Memory B cell (primary cell): ENCODE results near the gene RBM4B.

Source experiments
- ATAC-seq: fragments of 150-1000 bp; cut with Tn5 transposase; 2 replicates; pipeline ENCODE4 v1.10.0; 2021; ENCODE audit warnings: low read depth, mild to moderate bottlenecking, moderate library complexity
- DNase-seq, 2 donors: peaks; one replicate each; pipeline ENCODE4 v3.0.0; 2022; ENCODE audit warnings: low spot score in 2 of 2
- H3K27ac Mint-ChIP-seq: one replicate; pipeline ENCODE4 v1.8.0; 2022; ENCODE audit warnings: mild to moderate bottlenecking, moderate library complexity, mixed read lengths
- H3K27me3 Mint-ChIP-seq: one replicate; pipeline ENCODE4 v1.8.0; 2022; ENCODE audit warnings: mixed read lengths
- H3K36me3 Mint-ChIP-seq: one replicate; pipeline ENCODE4 v1.8.0; 2022; ENCODE audit warnings: mild to moderate bottlenecking, mixed read lengths
- H3K4me1 Mint-ChIP-seq: one replicate; pipeline ENCODE4 v1.8.0; 2022; ENCODE audit warnings: mixed read lengths
- H3K4me3 Mint-ChIP-seq: one replicate; pipeline ENCODE4 v1.8.0; 2022; ENCODE audit warnings: mild to moderate bottlenecking, moderate library complexity, mixed read lengths
- H3K9me3 Mint-ChIP-seq: one replicate; pipeline ENCODE4 v1.8.0; 2022; ENCODE audit warnings: mixed read lengths

The RBM4B gene

GRCh38 chr11:66629356-66629755, 48.3 kb downstream of the RBM4B start:
- Mint-ChIP-seq H3K9me3 (no peaks in the 10 kb centered on the region), H3K27me3 (no peaks in the 10 kb centered on the region), H3K27ac (peak overlapping the region; percentile 51), H3K36me3 (peaks cover 24% of the 10 kb centered on the region), H3K4me1 (peaks cover 32% of the 10 kb centered on the region), H3K4me3 (no peak overlapping the region)
- no peak for ATAC-seq
- no peak for DNase-seq

- DNase-seq (no peak), ATAC-seq (no peak)
- H3K27ac Mint-ChIP-seq: peak overlapping the region; percentile 51
- H3K36me3 Mint-ChIP-seq: peaks cover 34% of the 10 kb centered on the region
- peaks cover 41% of the 10 kb centered on the region for H3K4me1 Mint-ChIP-seq
- H3K27me3 Mint-ChIP-seq: no peaks in the 10 kb centered on the region
- no peaks in the 10 kb centered on the region for H3K9me3 Mint-ChIP-seq
- H3K4me3 Mint-ChIP-seq: no peak overlapping the region
Measured at GRCh38 chr11:66628061-66628603, 49.6 kb downstream of the RBM4B start.

- ATAC-seq: no peak
- peaks cover 45% of the 10 kb centered on the region for H3K4me1 Mint-ChIP-seq
- H3K4me3 Mint-ChIP-seq: no peak overlapping the region
- peaks cover 36% of the 10 kb centered on the region for H3K36me3 Mint-ChIP-seq
- no peaks in the 10 kb centered on the region for H3K9me3 Mint-ChIP-seq
- H3K27me3 Mint-ChIP-seq: no peaks in the 10 kb centered on the region
- H3K27ac Mint-ChIP-seq: no peak overlapping the region
- DNase-seq: no peak
Measured at GRCh38 chr11:66626926-66627325, 50.8 kb downstream of the RBM4B start.

GRCh38 chr11:66626382-66626781, 51.3 kb downstream of the RBM4B start:
- DNase-seq: no peak
- no peak overlapping the region for H3K27ac Mint-ChIP-seq
- peaks cover 36% of the 10 kb centered on the region for H3K36me3 Mint-ChIP-seq
- ATAC-seq: no peak
- no peaks in the 10 kb centered on the region for H3K9me3 Mint-ChIP-seq
- H3K4me3 Mint-ChIP-seq: no peak overlapping the region
- no peaks in the 10 kb centered on the region for H3K27me3 Mint-ChIP-seq
- peaks cover 46% of the 10 kb centered on the region for H3K4me1 Mint-ChIP-seq

GRCh38 chr11:66625752-66626149, 51.9 kb downstream of the RBM4B start:
- no peaks in the 10 kb centered on the region for H3K27me3 Mint-ChIP-seq
- H3K36me3 Mint-ChIP-seq: peaks cover 38% of the 10 kb centered on the region
- H3K27ac Mint-ChIP-seq: no peak overlapping the region
- H3K4me1 Mint-ChIP-seq: peaks cover 50% of the 10 kb centered on the region
- no peak overlapping the region for H3K4me3 Mint-ChIP-seq
- DNase-seq (no peak), ATAC-seq (no peak)
- H3K9me3 Mint-ChIP-seq: no peaks in the 10 kb centered on the region

GRCh38 chr11:66625041-66625751, 52.5 kb downstream of the RBM4B start:
- peaks cover 38% of the 10 kb centered on the region for H3K36me3 Mint-ChIP-seq
- H3K27ac Mint-ChIP-seq: no peak overlapping the region
- no peak for ATAC-seq

GRCh38 chr11:66624450-66624849, 53.2 kb downstream of the RBM4B start:
- ATAC-seq: no peak
- Mint-ChIP-seq H3K27ac (no peak overlapping the region), H3K27me3 (no peaks in the 10 kb centered on the region), H3K36me3 (peaks cover 38% of the 10 kb centered on the region), H3K9me3 (no peaks in the 10 kb centered on the region), H3K4me3 (no peak overlapping the region), H3K4me1 (peaks cover 50% of the 10 kb centered on the region)
- DNase-seq: no peak

More at GRCh38 chr11:66625041-66625751, 52.5 kb downstream of the RBM4B start:
- H3K4me3 Mint-ChIP-seq: no peak overlapping the region
- no peaks in the 10 kb centered on the region for H3K9me3 Mint-ChIP-seq
- H3K4me1 Mint-ChIP-seq: peaks cover 50% of the 10 kb centered on the region
- no peaks in the 10 kb centered on the region for H3K27me3 Mint-ChIP-seq
- DNase-seq: no peak

GRCh38 chr11:66619080-66619554, 58.6 kb downstream of the RBM4B start:
- Mint-ChIP-seq H3K27ac (peak overlapping the region; percentile 98), H3K9me3 (no peaks in the 10 kb centered on the region), H3K27me3 (no peaks in the 10 kb centered on the region), H3K36me3 (peaks cover 24% of the 10 kb centered on the region), H3K4me1 (peaks cover 51% of the 10 kb centered on the region), H3K4me3 (peak overlapping the region; percentile 94)
- ATAC-seq (peak; percentile 37), DNase-seq (peak in 1 of 2 donors; percentile 41)

- peaks cover 13% of the 10 kb centered on the region for H3K36me3 Mint-ChIP-seq
- no peaks in the 10 kb centered on the region for H3K27me3 Mint-ChIP-seq
Measured at GRCh38 chr11:66617155-66617834, 60.4 kb downstream of the RBM4B start.

GRCh38 chr11:66616379-66617154, 61.1 kb downstream of the RBM4B start, which contains the start of gene RBM14:
TSS of gene RBM14 (plus strand) at chr11:66616630. CDS start at chr11:66616721, 91 bp downstream.
- Mint-ChIP-seq H3K4me3 (peak within 1 kb of the TSS; percentile 94), H3K36me3 (peaks cover 13% of the 10 kb centered on the region), H3K27me3 (no peaks in the 10 kb centered on the region), H3K4me1 (peaks cover 37% of the 10 kb centered on the region), H3K9me3 (no peaks in the 10 kb centered on the region), H3K27ac (peak within 1 kb of the TSS; percentile 98)
- peak; percentile 96 to 98 for DNase-seq
- peak; percentile 81 for ATAC-seq

More at GRCh38 chr11:66617155-66617834, 60.4 kb downstream of the RBM4B start:
- Mint-ChIP-seq H3K4me1 (peaks cover 36% of the 10 kb centered on the region), H3K9me3 (no peaks in the 10 kb centered on the region), H3K27ac (peak overlapping the region; percentile 98), H3K4me3 (peak overlapping the region; percentile 94)
- no peak for ATAC-seq
- no peak for DNase-seq
